ENCODE data around the gene KDF1. TPM values are rescaled to one million over a fixed set of nuclear protein-coding genes. Genes with fewer than 3 reads are reported as not detected.
"Not testable (repeated sequence)": the region's sequence is repeated elsewhere in the genome, so short reads cannot be mapped to it uniquely, and the experiment has no call there.

Gene KDF1
- total and polyA plus RNA-seq, 7 experiments from 2014 or later = 1.7 to 9.5 (median 2.2) TPM; not detected in 1

DNA sequence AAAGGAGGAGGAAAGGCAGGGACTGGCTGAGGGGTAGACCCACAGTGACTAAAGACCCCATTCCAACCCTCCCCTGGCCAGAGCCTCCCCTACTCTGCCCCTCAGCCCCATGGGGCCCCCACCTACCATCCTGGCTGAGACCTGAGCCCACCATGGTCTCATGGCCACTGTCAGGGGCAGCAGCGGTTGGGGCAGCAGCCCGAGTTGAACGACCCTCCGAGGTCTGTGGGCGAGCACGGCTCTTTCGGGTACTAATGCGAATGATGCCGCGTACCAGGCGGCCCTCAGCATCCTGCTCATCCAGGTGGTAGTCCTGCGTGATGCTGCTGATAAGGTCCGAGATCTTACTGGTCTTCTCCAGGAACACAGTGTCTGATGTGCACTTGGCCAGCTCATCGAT, 9.1 kb downstream of the KDF1 start:
- peaks cover 0 to 3% (median 0%) of the 10 kb centered on the region in 7 donors for H3K4me1 Mint-ChIP-seq
- ATAC-seq = no peak
- peak overlapping the region in 1 of 10 donors; percentile 4 for H3K4me3 Mint-ChIP-seq
- peaks cover 0 to 12% (median 0%) of the 10 kb centered on the region in 5 donors for H3K27me3 Mint-ChIP-seq
- ChIA-PET CTCF (no interaction called here), POLR2A (no interaction called here)
- DNase-seq = no peak
- peaks cover 2 to 21% (median 18%) of the 10 kb centered on the region in 5 donors for H3K36me3 Mint-ChIP-seq
- Histone ChIP-seq H3K4me3 (ENCODE audit: low read length) (no peak overlapping the region), H3K27ac (ENCODE audit: low read depth, low read length) (no peak overlapping the region), H3K4me1 (ENCODE audit: control insufficient read depth in 2 of 2, insufficient read depth in 2 of 2, low read length in 2 of 2) (no peaks in the 10 kb centered on the region), H3K9me3 (ENCODE audit: control insufficient read depth in 2 of 3, low read length in 3 of 3) (no peaks in the 10 kb centered on the region), H3K36me3 (ENCODE audit: control insufficient read depth in 2 of 3, insufficient read depth in 3 of 3, low read length in 3 of 3) (peaks cover 0 to 22% (median 0%) of the 10 kb centered on the region in 3 experiments), H3K27me3 (ENCODE audit: control insufficient read depth in 2 of 2, insufficient read depth in 2 of 2, low read length in 2 of 2) (peaks cover 0 to 4% of the 10 kb centered on the region in 2 donors)
- H3K9me3 Mint-ChIP-seq = peaks cover 0 to 3% (median 0%) of the 10 kb centered on the region in 11 donors
- intact Hi-C loops (cut with micrococcal nuclease) = no loop called here
- no peak overlapping the region for H3K27ac Mint-ChIP-seq

DNA sequence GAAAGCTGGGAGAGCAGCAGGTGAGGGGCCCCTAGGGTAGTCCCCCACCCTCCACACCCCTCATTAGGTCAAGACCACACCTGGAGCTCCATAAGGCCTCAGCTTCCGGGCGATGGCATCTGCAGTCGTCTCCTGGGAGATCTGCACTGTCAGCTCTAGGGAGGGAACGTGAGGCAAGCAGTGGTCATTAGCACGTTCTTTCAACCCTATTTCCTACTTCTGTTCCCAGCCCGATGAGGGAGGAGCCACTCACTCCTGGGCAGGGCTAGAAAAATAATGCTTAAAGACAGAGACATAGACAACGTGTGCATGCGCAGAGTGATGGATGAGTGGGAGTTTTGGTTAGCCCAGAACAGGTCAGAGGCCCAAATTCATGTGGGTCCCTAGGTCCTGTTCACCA, 9.7 kb downstream of the KDF1 start:
- Mint-ChIP-seq H3K9me3 (no peaks in the 10 kb centered on the region), H3K27ac (no peak overlapping the region)

DNA sequence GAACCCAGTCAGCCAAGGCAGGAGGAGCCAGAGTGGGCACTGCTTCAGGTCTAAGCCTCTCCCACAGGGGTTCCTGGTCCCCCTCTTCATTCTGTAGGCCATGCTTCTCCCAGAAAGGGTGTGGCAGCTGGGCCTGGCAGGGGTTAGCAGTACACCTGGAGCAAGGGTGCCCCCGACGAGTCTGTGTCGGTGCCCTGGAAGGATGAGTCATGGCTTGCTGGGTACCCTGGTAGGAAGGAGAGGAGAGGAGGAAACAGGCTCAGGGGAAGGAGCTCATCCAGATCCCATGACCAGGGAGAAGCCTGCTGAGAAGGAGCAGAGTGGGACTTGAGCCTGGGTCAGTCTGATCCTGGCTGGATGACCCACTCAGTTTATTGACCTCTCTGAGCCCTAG, 10.3 kb downstream of the KDF1 start:
- Histone ChIP-seq H3K4me1 (ENCODE audit: control insufficient read depth in 2 of 2, insufficient read depth in 2 of 2, low read length in 2 of 2) (no peaks in the 10 kb centered on the region), H3K27ac (ENCODE audit: low read depth, low read length) (no peak overlapping the region), H3K36me3 (ENCODE audit: control insufficient read depth in 2 of 3, insufficient read depth in 3 of 3, low read length in 3 of 3) (peaks cover 0 to 35% (median 5%) of the 10 kb centered on the region in 3 experiments), H3K4me3 (ENCODE audit: low read length) (no peak overlapping the region), H3K27me3 (ENCODE audit: control insufficient read depth in 2 of 2, insufficient read depth in 2 of 2, low read length in 2 of 2) (no peaks in the 10 kb centered on the region), H3K9me3 (ENCODE audit: control insufficient read depth in 2 of 3, low read length in 3 of 3) (no peaks in the 10 kb centered on the region)
- H3K27ac Mint-ChIP-seq = no peak overlapping the region
- no peaks in the 10 kb centered on the region for H3K9me3 Mint-ChIP-seq
- ChIA-PET POLR2A (no interaction called here), CTCF (no interaction called here)
- H3K27me3 Mint-ChIP-seq = peaks cover 0 to 4% (median 0%) of the 10 kb centered on the region in 5 donors
- H3K4me1 Mint-ChIP-seq = peaks cover 0 to 2% (median 0%) of the 10 kb centered on the region in 7 donors
- H3K4me3 Mint-ChIP-seq = no peak overlapping the region
- DNase-seq (no peak), ATAC-seq (no peak)
- peaks cover 12 to 26% (median 23%) of the 10 kb centered on the region in 5 donors for H3K36me3 Mint-ChIP-seq
- intact Hi-C loops (cut with micrococcal nuclease) = no loop called here

More for the DNA sequence above, 9.7 kb downstream of the KDF1 start:
- no peaks in the 10 kb centered on the region for H3K9me3 ChIP-seq (ENCODE audit: control insufficient read depth in 2 of 3, low read length in 3 of 3)
- H3K4me3 ChIP-seq (ENCODE audit: low read length) = no peak overlapping the region
- peaks cover 5 to 20% (median 17%) of the 10 kb centered on the region in 5 donors for H3K36me3 Mint-ChIP-seq
- no peak for DNase-seq
- H3K27me3 ChIP-seq (ENCODE audit: control insufficient read depth in 2 of 2, insufficient read depth in 2 of 2, low read length in 2 of 2) = no peaks in the 10 kb centered on the region
- ChIA-PET POLR2A (no interaction called here), CTCF (no interaction called here)
- H3K4me1 Mint-ChIP-seq = peaks cover 0 to 3% (median 0%) of the 10 kb centered on the region in 7 donors
- H3K4me1 ChIP-seq (ENCODE audit: control insufficient read depth in 2 of 2, insufficient read depth in 2 of 2, low read length in 2 of 2) = no peaks in the 10 kb centered on the region
- intact Hi-C loops (cut with micrococcal nuclease) = no loop called here
- peaks cover 0 to 28% (median 0%) of the 10 kb centered on the region in 3 experiments for H3K36me3 ChIP-seq (ENCODE audit: control insufficient read depth in 2 of 3, insufficient read depth in 3 of 3, low read length in 3 of 3)
- H3K27me3 Mint-ChIP-seq = peaks cover 0 to 7% (median 0%) of the 10 kb centered on the region in 5 donors
- no peak overlapping the region for H3K27ac ChIP-seq (ENCODE audit: low read depth, low read length)
- no peak overlapping the region for H3K4me3 Mint-ChIP-seq
- ATAC-seq = no peak

DNA sequence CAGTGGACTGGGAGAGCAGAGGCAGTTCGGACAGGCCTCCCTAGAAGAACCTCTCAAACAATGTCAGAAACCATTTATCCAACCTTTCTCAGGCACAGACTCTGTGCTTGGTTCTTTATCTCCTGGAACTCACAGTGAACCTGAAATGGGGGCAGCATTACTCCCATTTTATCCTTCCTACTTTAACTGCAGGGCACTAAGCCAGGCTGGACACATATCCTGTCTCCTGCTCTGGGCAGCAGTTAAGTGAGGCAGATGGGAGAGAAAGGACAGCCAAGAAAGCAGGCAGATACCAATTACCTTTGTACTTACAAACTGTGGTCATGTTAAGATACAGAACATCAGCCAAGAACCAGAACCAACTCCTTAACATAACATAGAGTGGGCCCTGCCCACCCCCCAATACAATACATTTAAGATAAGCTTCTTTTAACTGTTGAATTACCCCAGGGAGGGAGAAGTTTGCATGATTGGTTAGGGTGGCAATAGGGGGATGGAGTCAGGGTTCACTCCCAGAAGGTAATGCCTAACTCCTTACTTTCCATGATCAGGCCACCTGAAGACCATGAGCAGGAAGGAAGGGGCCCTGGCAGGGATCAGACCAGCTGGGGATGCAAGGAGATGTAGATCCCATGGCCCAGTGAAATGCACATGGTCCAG, 10.9 kb downstream of the KDF1 start:
- no peak overlapping the region for H3K27ac ChIP-seq (ENCODE audit: low read depth, low read length)
- no peak for ATAC-seq
- intact Hi-C loops (cut with micrococcal nuclease) = no loop called here
- peaks cover 13 to 28% (median 24%) of the 10 kb centered on the region in 5 donors for H3K36me3 Mint-ChIP-seq
- H3K36me3 ChIP-seq (ENCODE audit: control insufficient read depth in 2 of 3, insufficient read depth in 3 of 3, low read length in 3 of 3) = peaks cover 0 to 37% (median 5%) of the 10 kb centered on the region in 3 experiments
- ChIA-PET CTCF (no interaction called here), POLR2A (no interaction called here)
- peaks cover 0 to 2% (median 0%) of the 10 kb centered on the region in 7 donors for H3K4me1 Mint-ChIP-seq
- H3K27me3 Mint-ChIP-seq = peaks cover 0 to 4% (median 0%) of the 10 kb centered on the region in 5 donors
- no peaks in the 10 kb centered on the region for H3K9me3 Mint-ChIP-seq
- H3K9me3 ChIP-seq (ENCODE audit: control insufficient read depth in 2 of 3, low read length in 3 of 3) = no peaks in the 10 kb centered on the region
- no peaks in the 10 kb centered on the region for H3K27me3 ChIP-seq (ENCODE audit: control insufficient read depth in 2 of 2, insufficient read depth in 2 of 2, low read length in 2 of 2)
- H3K4me1 ChIP-seq (ENCODE audit: control insufficient read depth in 2 of 2, insufficient read depth in 2 of 2, low read length in 2 of 2) = no peaks in the 10 kb centered on the region
- no peak overlapping the region for H3K4me3 ChIP-seq (ENCODE audit: low read length)
- H3K27ac Mint-ChIP-seq = no peak overlapping the region
- DNase-seq = no peak
- no peak overlapping the region for H3K4me3 Mint-ChIP-seq

DNA sequence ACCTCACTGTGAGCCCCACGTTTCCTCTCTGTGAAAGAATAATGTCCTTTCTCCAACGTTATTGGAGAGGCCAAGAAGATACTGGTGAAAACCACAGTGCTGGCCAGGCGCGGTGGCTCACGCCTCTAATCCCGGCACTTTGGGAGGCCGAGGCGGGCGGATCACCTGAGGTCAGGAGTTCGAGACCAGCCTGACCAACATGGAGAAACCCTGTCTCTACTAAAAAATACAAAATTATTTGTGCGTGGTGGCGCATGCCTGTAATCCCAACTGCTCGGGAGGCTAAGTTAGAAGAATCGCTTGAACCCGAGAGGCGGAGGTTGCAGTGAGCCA, 11.6 kb downstream of the KDF1 start:
- intact Hi-C loops (cut with micrococcal nuclease); CTCF ChIA-PET; DNase-seq; H3K4me3 Mint-ChIP-seq; H3K4me1 Mint-ChIP-seq; H3K4me3 ChIP-seq (ENCODE audit: low read length); ATAC-seq; H3K27me3 ChIP-seq (ENCODE audit: control insufficient read depth in 2 of 2, insufficient read depth in 2 of 2, low read length in 2 of 2); H3K4me1 ChIP-seq (ENCODE audit: control insufficient read depth in 2 of 2, insufficient read depth in 2 of 2, low read length in 2 of 2); H3K9me3 ChIP-seq (ENCODE audit: control insufficient read depth in 2 of 3, low read length in 3 of 3); H3K9me3 Mint-ChIP-seq; H3K27ac ChIP-seq (ENCODE audit: low read depth, low read length); H3K27me3 Mint-ChIP-seq: not testable (repeated sequence)
- Mint-ChIP-seq H3K36me3 (peaks cover 13 to 25% (median 20%) of the 10 kb centered on the region in 5 donors), H3K27ac (peak overlapping the region in 1 of 9 donors; percentile 38)
- peaks cover 0 to 43% (median 5%) of the 10 kb centered on the region in 3 experiments for H3K36me3 ChIP-seq (ENCODE audit: control insufficient read depth in 2 of 3, insufficient read depth in 3 of 3, low read length in 3 of 3)
- POLR2A ChIA-PET = interaction anchor here (0.7 kb wide), 1 partner anchor 148 kb away, joined by 3 read pairs; no protein-coding TSS in a partner anchor

DNA sequence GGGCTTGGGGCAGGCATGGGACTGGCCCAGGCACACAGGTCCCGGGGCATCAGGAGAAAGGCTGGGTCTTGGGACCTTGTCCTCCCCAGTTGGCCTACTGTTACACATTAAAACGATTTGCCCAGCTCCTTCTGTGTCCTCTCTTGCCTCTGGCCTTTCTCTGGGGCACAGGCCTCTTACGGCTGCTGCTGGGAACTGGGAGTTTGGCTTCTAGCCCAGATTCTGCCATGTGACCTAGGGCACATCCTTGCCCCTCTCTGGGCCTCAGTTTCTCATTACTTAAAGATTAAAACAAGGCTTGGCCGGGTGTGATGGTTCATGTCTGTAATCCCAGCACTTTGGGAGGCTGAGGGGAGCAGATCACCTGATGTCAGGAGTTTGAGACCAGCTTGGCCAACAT, 14.0 kb downstream of the KDF1 start:
- no peaks in the 10 kb centered on the region for H3K4me1 ChIP-seq (ENCODE audit: control insufficient read depth in 2 of 2, insufficient read depth in 2 of 2, low read length in 2 of 2)
- DNase-seq (no peak), ATAC-seq (no peak)
- H3K36me3 ChIP-seq (ENCODE audit: control insufficient read depth in 2 of 3, insufficient read depth in 3 of 3, low read length in 3 of 3) = peaks cover 5 to 62% (median 15%) of the 10 kb centered on the region in 3 experiments
- ChIA-PET CTCF (interaction anchor here (0.6 to 0.7 kb wide), 2 partner anchors 753 to 1347 kb away, joined by 3 to 4 read pairs; no protein-coding TSS in a partner anchor), POLR2A (no interaction called here)
- H3K27ac ChIP-seq (ENCODE audit: low read depth, low read length) = no peak overlapping the region
- Mint-ChIP-seq H3K9me3 (no peaks in the 10 kb centered on the region), H3K4me1 (no peaks in the 10 kb centered on the region), H3K36me3 (peaks cover 16 to 27% (median 22%) of the 10 kb centered on the region in 5 donors), H3K27ac (no peak overlapping the region), H3K4me3 (no peak overlapping the region), H3K27me3 (no peaks in the 10 kb centered on the region)
- no peaks in the 10 kb centered on the region for H3K9me3 ChIP-seq (ENCODE audit: control insufficient read depth in 2 of 3, low read length in 3 of 3)
- intact Hi-C loops (cut with micrococcal nuclease) = no loop called here
- H3K27me3 ChIP-seq (ENCODE audit: control insufficient read depth in 2 of 2, insufficient read depth in 2 of 2, low read length in 2 of 2) = no peaks in the 10 kb centered on the region
- H3K4me3 ChIP-seq (ENCODE audit: low read length) = no peak overlapping the region

DNA sequence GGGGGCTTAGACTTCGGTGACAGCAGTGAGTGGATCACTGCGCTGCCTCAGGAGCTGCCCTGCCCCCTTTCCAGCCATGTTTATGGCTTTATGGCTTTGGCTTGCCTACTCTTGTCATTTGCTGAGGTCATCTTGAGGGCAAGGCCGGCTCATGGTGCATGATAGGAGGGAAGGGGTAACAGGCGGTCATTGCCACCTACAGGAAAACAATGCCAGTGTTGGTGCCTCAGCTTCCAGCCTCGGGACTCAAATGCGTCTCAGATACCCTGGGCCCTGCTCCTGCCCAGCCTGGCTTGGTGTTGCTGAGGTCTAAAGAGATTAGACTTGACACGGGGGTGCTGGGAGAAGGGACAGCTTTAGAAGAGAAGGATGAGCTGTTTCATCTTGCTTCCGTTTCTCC, 14.5 kb downstream of the KDF1 start:
- POLR2A ChIA-PET = no interaction called here

More for the DNA sequence above, 14.5 kb downstream of the KDF1 start:
- Mint-ChIP-seq H3K9me3 (no peaks in the 10 kb centered on the region), H3K4me3 (no peak overlapping the region), H3K4me1 (no peaks in the 10 kb centered on the region), H3K27ac (no peak overlapping the region), H3K36me3 (peaks cover 16 to 24% (median 22%) of the 10 kb centered on the region in 5 donors), H3K27me3 (no peaks in the 10 kb centered on the region)
- Histone ChIP-seq H3K4me1 (ENCODE audit: control insufficient read depth in 2 of 2, insufficient read depth in 2 of 2, low read length in 2 of 2) (no peaks in the 10 kb centered on the region), H3K27ac (ENCODE audit: low read depth, low read length) (no peak overlapping the region), H3K36me3 (ENCODE audit: control insufficient read depth in 2 of 3, insufficient read depth in 3 of 3, low read length in 3 of 3) (peaks cover 5 to 59% (median 15%) of the 10 kb centered on the region in 3 experiments), H3K9me3 (ENCODE audit: control insufficient read depth in 2 of 3, low read length in 3 of 3) (no peaks in the 10 kb centered on the region), H3K27me3 (ENCODE audit: control insufficient read depth in 2 of 2, insufficient read depth in 2 of 2, low read length in 2 of 2) (no peaks in the 10 kb centered on the region), H3K4me3 (ENCODE audit: low read length) (no peak overlapping the region)
- no peak for DNase-seq
- intact Hi-C loops (cut with micrococcal nuclease) = no loop called here
- ATAC-seq = no peak
- CTCF ChIA-PET = no interaction called here
